H1 (cell line): ENCODE results near the gene SLC28A1. TPM values are rescaled to one million over a fixed set of nuclear protein-coding genes. Genes with fewer than 3 reads are reported as not detected.

Source experiments
- CTCF ChIA-PET: fragments of 300-600 bp; sonication (Branson Sonifier 250); formaldehyde crosslinking; loops from one replicate; lab custom pipeline; 2021; ENCODE audit not compliant: partially characterized antibody; lab: Charles Lee
- POLR2A ChIA-PET: fragments of 300-600 bp; sonication (Branson Sonifier 250); formaldehyde crosslinking; loops from one replicate; lab custom pipeline; 2021; ENCODE audit warnings: inconsistent platforms; ENCODE audit not compliant: partially characterized antibody; lab: Charles Lee
- DNase-seq, 2 experiments: peaks; one replicate each; pipeline versions ENCODE4 v3.0.0 to v3.0.0-alpha.2; 2010 to 2022; ENCODE audit warnings: low spot score in 2 of 2, low read depth in 1 of 2, mixed read lengths in 1 of 2
- FAIRE-seq: peaks from 2 replicates; lab custom pipeline; 2011; peaks lifted over from hg19 to GRCh38; lab: Jason Lieb, UNC
- H2AFZ ChIP-seq: 2 replicates; pipeline ENCODE4 v1.8.1; 2012; ENCODE audit warnings: low read length, inconsistent platforms
- H2AK5ac ChIP-seq: 2 replicates; pipeline ENCODE4 v1.6.1; 2013; ENCODE audit warnings: low read depth, low read length
- H2BK120ac ChIP-seq: replicated peaks from 2 replicates; pipeline ENCODE3; 2013; ENCODE audit warnings: low read depth, low read length, inconsistent platforms
- H2BK12ac ChIP-seq: 2 replicates; pipeline ENCODE4 v1.6.1; 2013; ENCODE audit warnings: low read depth, low read length
- H2BK15ac ChIP-seq: 2 replicates; pipeline ENCODE4 v1.6.1; 2013; ENCODE audit warnings: low read length
- H2BK20ac ChIP-seq: 2 replicates; pipeline ENCODE4 v1.6.1; 2013; ENCODE audit warnings: low read length
- H2BK5ac ChIP-seq: 2 replicates; pipeline ENCODE4 v1.6.1; 2013; ENCODE audit warnings: low read depth, low read length
- H3K14ac ChIP-seq: 2 replicates; pipeline ENCODE4 v1.6.1; 2013; ENCODE audit warnings: inconsistent platforms; ENCODE audit not compliant: insufficient read length
- H3K18ac ChIP-seq: 2 replicates; pipeline ENCODE4 v1.6.1; 2013; ENCODE audit warnings: low read length; ENCODE audit errors: extremely low read depth
- H3K23ac ChIP-seq: 2 replicates; pipeline ENCODE4 v1.6.1; 2013; ENCODE audit warnings: inconsistent platforms; ENCODE audit not compliant: insufficient read length
- H3K23me2 ChIP-seq: 2 replicates; pipeline ENCODE4 v1.6.1; 2013; ENCODE audit warnings: low read depth, low read length
- H3K27ac ChIP-seq: 2 replicates; pipeline ENCODE4 v1.6.1; 2011; ENCODE audit warnings: low read depth, low read length, inconsistent platforms
- H3K27me3 ChIP-seq, 4 experiments: replicated peaks in 1 of 4; 1 replicate in 1 of 4; 2 replicates in 3 of 4; pipeline versions ENCODE4 v1.6.1 to v1.8.1; 2011 to 2013; ENCODE audit warnings: low read length in 3 of 4, mild to moderate bottlenecking in 3 of 4, inconsistent platforms in 2 of 4, mixed read lengths in 2 of 4, moderate library complexity in 1 of 4; ENCODE audit not compliant: control insufficient read depth in 3 of 4, insufficient read depth in 3 of 4; ENCODE audit errors: extremely low read depth in 1 of 4
- H3K36me3 ChIP-seq, 4 experiments: 2 replicates each; pipeline versions ENCODE4 v1.6.1 to v1.8.1; 2011 to 2013; ENCODE audit warnings: mild to moderate bottlenecking in 4 of 4, low read length in 3 of 4, moderate library complexity in 2 of 4, control low read depth in 1 of 4, inconsistent platforms in 1 of 4; ENCODE audit not compliant: insufficient read depth in 4 of 4, control insufficient read depth in 2 of 4
- H3K4ac ChIP-seq: replicated peaks from 2 replicates; pipeline ENCODE3; 2013; ENCODE audit warnings: low read length, low read depth, mixed read lengths, inconsistent platforms; ENCODE audit not compliant: insufficient read length
- H3K4me1 ChIP-seq, 4 experiments: replicated peaks in 1 of 4; 1 replicate in 1 of 4; 2 replicates in 3 of 4; pipeline versions ENCODE4 v1.6.1 to v1.8.1; 2011 to 2013; ENCODE audit warnings: low read length in 3 of 4, inconsistent platforms in 2 of 4, mixed read lengths in 1 of 4; ENCODE audit not compliant: insufficient read depth in 4 of 4, control insufficient read depth in 3 of 4
- H3K4me2 ChIP-seq, 2 experiments: 2 replicates each; pipeline versions ENCODE4 v1.6.1 to v1.8.1; 2011 to 2013; ENCODE audit warnings: low read depth in 2 of 2, low read length in 2 of 2, control low read depth in 1 of 2, inconsistent platforms in 1 of 2, mild to moderate bottlenecking in 1 of 2; ENCODE audit not compliant: insufficient read depth in 1 of 2
- H3K4me3 ChIP-seq, 4 experiments: fragments of 200-600, 300-600 bp in 1 of 4; sonication (generic), shearing (Covaris generic), sonication (Bioruptor Twin) in 1 of 4; 2 replicates each; pipeline versions ENCODE4 v1.5.1 to v1.8.1; 2011 to 2016; ENCODE audit warnings: low read length in 4 of 4, low read depth in 3 of 4, control low read depth in 2 of 4, inconsistent platforms in 2 of 4, mild to moderate bottlenecking in 2 of 4, mixed read lengths in 1 of 4, moderate library complexity in 1 of 4; ENCODE audit not compliant: insufficient read depth in 2 of 4; ENCODE audit errors: extremely low read depth in 1 of 4
- H3K56ac ChIP-seq: replicated peaks from 2 replicates; pipeline ENCODE3; 2013; ENCODE audit warnings: low read depth, mild to moderate bottlenecking, mixed read lengths, low read length, inconsistent platforms; ENCODE audit not compliant: insufficient read length
- H3K79me1 ChIP-seq: 2 replicates; pipeline ENCODE4 v1.6.1; 2013; ENCODE audit warnings: low read depth, low read length, control low read depth
- H3K79me2 ChIP-seq, 2 experiments: 2 replicates each; pipeline versions ENCODE4 v1.6.1 to v1.8.1; 2012 to 2013; ENCODE audit warnings: low read length in 2 of 2, mild to moderate bottlenecking in 2 of 2, inconsistent platforms in 1 of 2; ENCODE audit not compliant: insufficient read depth in 2 of 2, control insufficient read depth in 1 of 2
- H3K9ac ChIP-seq, 4 experiments: replicated peaks in 1 of 4; 1 replicate in 1 of 4; 2 replicates in 3 of 4; pipeline versions ENCODE4 v1.6.1 to v1.8.1; 2011 to 2013; ENCODE audit warnings: low read depth in 3 of 4, low read length in 3 of 4, control low read depth in 2 of 4, mild to moderate bottlenecking in 2 of 4, moderate library complexity in 2 of 4, inconsistent platforms in 1 of 4; ENCODE audit errors: extremely low read depth in 1 of 4
- H3K9me3 ChIP-seq, 2 experiments: 2 replicates each; pipeline versions ENCODE4 v1.6.1 to v1.8.1; 2012 to 2013; ENCODE audit warnings: mild to moderate bottlenecking in 2 of 2, moderate library complexity in 2 of 2, control low read depth in 1 of 2, inconsistent platforms in 1 of 2, low read depth in 1 of 2, low read length in 1 of 2, mixed read lengths in 1 of 2; ENCODE audit not compliant: insufficient read depth in 2 of 2
- H4K20me1 ChIP-seq, 2 experiments: replicated peaks in 1 of 2; 2 replicates each; pipeline versions ENCODE3 to v1.8.1; 2011 to 2013; ENCODE audit warnings: inconsistent platforms in 2 of 2, low read length in 2 of 2, mild to moderate bottlenecking in 1 of 2; ENCODE audit not compliant: insufficient read depth in 2 of 2, control insufficient read depth in 1 of 2
- H4K5ac ChIP-seq: 2 replicates; pipeline ENCODE4 v1.6.1; 2013; ENCODE audit warnings: low read length, low read depth, mixed read lengths, inconsistent platforms; ENCODE audit not compliant: insufficient read length
- H4K8ac ChIP-seq: 2 replicates; pipeline ENCODE4 v1.8.0; 2013; ENCODE audit warnings: mild to moderate bottlenecking, moderate library complexity, low read length, inconsistent platforms; ENCODE audit not compliant: insufficient read depth; ENCODE audit errors: extremely low read depth
- H4K91ac ChIP-seq: replicated peaks from 2 replicates; pipeline ENCODE3; 2013; ENCODE audit warnings: low read length, mixed read lengths, inconsistent platforms; ENCODE audit not compliant: insufficient read length
- HDAC6 ChIP-seq: IDR thresholded peaks from one replicate; pipeline ENCODE4 v1.7.1; 2012; ENCODE audit warnings: low read depth, mild to moderate bottlenecking, inconsistent platforms, low read length, moderate library complexity
- KDM1A ChIP-seq: fragments of 200-600, 300-600 bp; sonication (generic); IDR thresholded peaks from 2 replicates; pipeline ENCODE4 v1.7.1; 2016; ENCODE audit warnings: mild to moderate bottlenecking, low read length, borderline replicate concordance
- MAFK ChIP-seq: IDR thresholded peaks from 2 replicates; pipeline ENCODE4 v1.6.1; 2012; ENCODE audit warnings: low read depth, mild to moderate bottlenecking, improper control_type of control experiment, low read length
- POU5F1 ChIP-seq: IDR thresholded peaks from 2 replicates; pipeline ENCODE4 v1.6.1; 2011; ENCODE audit warnings: low read depth, mild to moderate bottlenecking, low read length, moderate library complexity
- RBBP5 ChIP-seq: IDR thresholded peaks from 2 replicates; pipeline ENCODE4 v1.7.1; 2012; ENCODE audit warnings: low read depth, mild to moderate bottlenecking, inconsistent platforms, low read length, moderate library complexity, borderline replicate concordance
- SAP30 ChIP-seq: fragments of 300-600 bp; sonication (generic); IDR thresholded peaks from 2 replicates; pipeline ENCODE4 v1.7.1; 2012; ENCODE audit warnings: low read length, moderate library complexity, mild to moderate bottlenecking, inconsistent platforms; ENCODE audit not compliant: insufficient read depth, insufficient replicate concordance
- SP2 ChIP-seq: IDR thresholded peaks from 2 replicates; pipeline ENCODE4 v1.6.1; 2012; ENCODE audit warnings: mild to moderate bottlenecking, low read length, inconsistent platforms
- SRF ChIP-seq: IDR thresholded peaks from 2 replicates; pipeline ENCODE4 v1.6.1; 2011; ENCODE audit warnings: mild to moderate bottlenecking, low read depth, low read length, moderate library complexity
- WGBS, 2 experiments: shearing (Covaris generic) in 1 of 2; methylation state at CpG; one replicate each; pipeline versions ENCODE4 v1.1.6 to v1.1.7; 2013 to 2015; ENCODE audit warnings: low lambda C conversion rate in 2 of 2, mixed read lengths in 2 of 2, inconsistent platforms in 1 of 2, low coverage in 1 of 2, missing lambda C conversion rate in 1 of 2; ENCODE audit not compliant: insufficient replicate concordance in 2 of 2, insufficient coverage in 1 of 2, insufficient read length in 1 of 2; ENCODE audit errors: extremely low coverage in 1 of 2, missing lambda C conversion rate in 1 of 2; 5-methylcytosine and 5-hydroxymethylcytosine counted together
- polyA plus RNA-seq, 7 experiments: library from polyadenylated mRNA; depleted of rRNA in 3 of 7; stranded (reverse) in 5 of 7; unstranded in 2 of 7; fragments of >200 nt in 5 of 7; fragments of 200-250 nt in 2 of 7; gene quantifications; 1 replicate in 5 of 7; 2 replicates in 1 of 7; 4 replicates in 1 of 7; pipeline versions ENCODE4 v1.2.1 to v1.2.3, GENCODE V29; 2011 to 2013; ENCODE audit warnings: missing spikeins in 2 of 7, mixed read lengths in 2 of 7
- total RNA-seq: library from RNA; stranded (reverse); fragmentation: NEBNext Ultra II Directional; extraction: Animal tissue kit (Norgen Biotek cat#: 25700); gene quantifications from 2 replicates; pipeline ENCODE4 v1.2.1, GENCODE V29; 2021
- TF ChIP-seq, protein P1 (sequence below), 3 experiments: IDR thresholded peaks; 1 replicate in 2 of 3; 2 replicates in 1 of 3; pipeline versions ENCODE4 v1.5.1 to v1.6.1; 2011; ENCODE audit warnings: low read length in 3 of 3, mild to moderate bottlenecking in 3 of 3, inconsistent platforms in 2 of 3, low read depth in 1 of 3, moderate library complexity in 1 of 3; ENCODE audit not compliant: insufficient read depth in 1 of 3; ENCODE audit errors: control extremely low read depth in 1 of 3

SLC28A1 gene
- total and polyA plus RNA-seq, 2 of the 8 experiments (the other 6 are each of a cell fraction or from before 2014, with no cell fraction given) = 0.09 TPM; not detected in 1

DNA sequence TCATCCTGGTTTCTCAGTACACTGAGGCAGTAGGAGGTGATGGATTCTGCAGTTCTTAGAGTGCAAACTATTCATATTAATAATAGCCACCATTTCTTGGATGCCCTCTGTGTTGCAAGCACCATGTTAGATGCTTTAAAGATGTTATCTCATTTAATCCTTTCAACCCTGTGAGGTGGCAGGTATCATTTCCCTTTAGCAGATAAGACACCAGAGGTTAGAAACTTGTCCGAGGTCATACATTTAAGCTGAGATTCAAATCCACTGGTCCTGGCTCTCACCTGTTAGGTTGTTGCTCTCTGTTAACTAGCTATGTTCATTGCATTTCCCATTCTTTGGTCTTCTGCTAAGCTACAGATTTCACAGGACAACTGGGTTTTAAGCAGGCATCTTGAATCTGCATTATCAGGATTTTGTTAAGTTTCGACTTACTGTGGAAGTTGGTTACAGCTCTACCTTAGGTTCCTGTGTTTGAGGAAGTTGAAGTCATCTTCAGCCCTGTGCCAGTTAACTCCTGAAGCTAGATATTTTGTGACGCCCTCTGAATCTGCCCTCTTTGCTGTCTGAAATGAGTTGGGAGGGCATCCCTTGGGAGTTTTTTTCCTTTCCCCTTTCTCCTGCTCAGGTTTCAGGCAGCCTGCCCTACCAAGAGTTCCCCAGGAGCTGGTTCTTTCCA is 103.6 kb downstream of the SLC28A1 start:
- FAIRE-seq = no peak
- ChIA-PET POLR2A (interaction anchor here (0.6 to 1.5 kb wide), 2 partner anchors 12 to 13 kb away, joined by 3 read pairs; no protein-coding TSS in a partner anchor), CTCF (interaction anchor here (0.5 to 2.3 kb wide), 12 partner anchors 10 to 359 kb away, joined by 3 to 12 read pairs (median 4); no protein-coding TSS in a partner anchor)
- no peak overlapping the region for H2BK5ac ChIP-seq
- H3K79me1 ChIP-seq = no peaks in the 10 kb centered on the region
- H4K5ac ChIP-seq = no peak overlapping the region
- H3K14ac ChIP-seq = no peak overlapping the region
- no peak overlapping the region for H3K4ac ChIP-seq
- H4K8ac ChIP-seq = no peak overlapping the region
- H2BK20ac ChIP-seq = no peak overlapping the region
- no peak overlapping the region for H3K9ac ChIP-seq
- no peak overlapping the region for H3K23ac ChIP-seq
- H3K18ac ChIP-seq = no peak overlapping the region
- H2AK5ac ChIP-seq = no peak overlapping the region
- WGBS, 2 experiments = 86% methylated on average over 3 of the region's 3 CpGs; no CpG with 5 or more reads in 1 of the 2 experiments
- no peak overlapping the region for H2BK120ac ChIP-seq
- peaks cover 2 to 9% (median 6%) of the 10 kb centered on the region in 4 experiments for H3K27me3 ChIP-seq
- H3K56ac ChIP-seq = no peak overlapping the region
- no peaks in the 10 kb centered on the region; the same call in 1 of the 2 replicates for H3K23me2 ChIP-seq
- no peak overlapping the region for H2BK15ac ChIP-seq
- no peak overlapping the region for H2AFZ ChIP-seq
- H3K36me3 ChIP-seq = no peaks in the 10 kb centered on the region
- H3K27ac ChIP-seq = no peak overlapping the region
- no peak overlapping the region for H3K4me3 ChIP-seq
- H3K4me2 ChIP-seq = no peak overlapping the region
- no peak overlapping the region for H4K91ac ChIP-seq
- H3K9me3 ChIP-seq = no peaks in the 10 kb centered on the region
- no peaks in the 10 kb centered on the region for H3K4me1 ChIP-seq
- no peak overlapping the region for H2BK12ac ChIP-seq
- peak in 1 of 2 experiments; percentile 38 for DNase-seq
- peaks cover 3% of the 10 kb centered on the region in 2 experiments for H4K20me1 ChIP-seq
- H3K79me2 ChIP-seq = 0 out of 4 replicates have a peak, but pooled peaks cover 0 to 9% of the 10 kb centered on the region in 2 experiments
- TF ChIP-seq KDM1A (no peak), RBBP5 (no peak), POU5F1 (no peak), SP2 (no peak), SRF (no peak), SAP30 (no peak), MAFK (no peak), HDAC6 (no peak)
- TF ChIP-seq, protein P1, sequence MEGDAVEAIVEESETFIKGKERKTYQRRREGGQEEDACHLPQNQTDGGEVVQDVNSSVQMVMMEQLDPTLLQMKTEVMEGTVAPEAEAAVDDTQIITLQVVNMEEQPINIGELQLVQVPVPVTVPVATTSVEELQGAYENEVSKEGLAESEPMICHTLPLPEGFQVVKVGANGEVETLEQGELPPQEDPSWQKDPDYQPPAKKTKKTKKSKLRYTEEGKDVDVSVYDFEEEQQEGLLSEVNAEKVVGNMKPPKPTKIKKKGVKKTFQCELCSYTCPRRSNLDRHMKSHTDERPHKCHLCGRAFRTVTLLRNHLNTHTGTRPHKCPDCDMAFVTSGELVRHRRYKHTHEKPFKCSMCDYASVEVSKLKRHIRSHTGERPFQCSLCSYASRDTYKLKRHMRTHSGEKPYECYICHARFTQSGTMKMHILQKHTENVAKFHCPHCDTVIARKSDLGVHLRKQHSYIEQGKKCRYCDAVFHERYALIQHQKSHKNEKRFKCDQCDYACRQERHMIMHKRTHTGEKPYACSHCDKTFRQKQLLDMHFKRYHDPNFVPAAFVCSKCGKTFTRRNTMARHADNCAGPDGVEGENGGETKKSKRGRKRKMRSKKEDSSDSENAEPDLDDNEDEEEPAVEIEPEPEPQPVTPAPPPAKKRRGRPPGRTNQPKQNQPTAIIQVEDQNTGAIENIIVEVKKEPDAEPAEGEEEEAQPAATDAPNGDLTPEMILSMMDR (IDR thresholded peaks at IDR 0.05; ENCODE audit: control extremely low read depth in 1 of 3, insufficient read depth in 1 of 3, low read depth in 1 of 3, low read length in 3 of 3) = no peak
